MM.1S (cell line): ENCODE measurements around the gene VPS13C.

Experiments used
- DNase-seq: peaks from one replicate; pipeline ENCODE4 v3.0.0-alpha.2; 2015
- H2AFZ ChIP-seq: fragments of 300-600 bp; sonication (generic); 2 replicates; pipeline ENCODE4 v1.6.0; 2016; ENCODE audit warnings: antibody characterized with exemption, low read length
- H3F3A ChIP-seq: fragments of 300-600 bp; sonication (generic); 2 replicates; pipeline ENCODE4 v1.6.1; 2016; ENCODE audit warnings: mild to moderate bottlenecking, antibody characterized with exemption, low read length, moderate library complexity, mixed read lengths; ENCODE audit not compliant: insufficient read depth
- H3K27ac ChIP-seq: fragments of 300-600 bp; sonication (generic); 2 replicates; pipeline ENCODE4 v1.5.1; 2016; ENCODE audit warnings: mild to moderate bottlenecking, low read length
- H3K27me3 ChIP-seq: fragments of 300-600 bp; sonication (generic); replicated peaks from 2 replicates; pipeline ENCODE4 v1.6.0; 2016; ENCODE audit warnings: low read length; ENCODE audit not compliant: insufficient read depth
- H3K36me3 ChIP-seq: fragments of 300-600 bp; sonication (generic); replicated peaks from 2 replicates; pipeline ENCODE4 v1.6.1; 2016; ENCODE audit warnings: mild to moderate bottlenecking, low read length, mixed read lengths; ENCODE audit not compliant: insufficient read depth
- H3K4me1 ChIP-seq: fragments of 300-600 bp; sonication (generic); 2 replicates; pipeline ENCODE4 v1.6.1; 2016; ENCODE audit warnings: low read length, mixed read lengths
- H3K4me2 ChIP-seq: fragments of 300-600 bp; sonication (generic); 2 replicates; pipeline ENCODE4 v1.6.0; 2016; ENCODE audit warnings: low read depth, low read length
- H3K4me3 ChIP-seq: fragments of 300-600 bp; sonication (generic); 2 replicates; pipeline ENCODE4 v1.5.1; 2016; ENCODE audit warnings: low read length, mixed read lengths
- H3K79me2 ChIP-seq: fragments of 300-600 bp; sonication (generic); 2 replicates; pipeline ENCODE4 v1.6.1; 2016; ENCODE audit warnings: mixed run types, low read length, mixed read lengths
- H3K9ac ChIP-seq: fragments of 300-600 bp; sonication (generic); 2 replicates; pipeline ENCODE4 v1.6.1; 2016; ENCODE audit warnings: low read length, mixed read lengths
- H3K9me2 ChIP-seq: fragments of 300-600 bp; sonication (generic); replicated peaks from 2 replicates; pipeline ENCODE4 v1.6.1; 2016; ENCODE audit warnings: mild to moderate bottlenecking, low read length, mixed read lengths; ENCODE audit not compliant: insufficient read depth
- H3K9me3 ChIP-seq: fragments of 300-600 bp; sonication (generic); replicated peaks from 2 replicates; pipeline ENCODE4 v1.6.1; 2016; ENCODE audit warnings: mild to moderate bottlenecking, low read length, mixed read lengths; ENCODE audit not compliant: insufficient read depth
- H4K20me1 ChIP-seq: fragments of 300-600 bp; sonication (generic); 2 replicates; pipeline ENCODE4 v1.6.1; 2016; ENCODE audit warnings: mild to moderate bottlenecking, low read length, moderate library complexity, mixed read lengths; ENCODE audit not compliant: insufficient read depth
- CTCF ChIP-seq: fragments of 300-600 bp; sonication (generic); IDR thresholded peaks from 2 replicates; pipeline ENCODE4 v1.5.1; 2016; ENCODE audit warnings: antibody characterized with exemption, low read length, mixed read lengths
- EZH2 ChIP-seq: fragments of 300-600 bp; sonication (generic); optimal IDR thresholded peaks from 2 replicates; pipeline ENCODE3; 2017; ENCODE audit warnings: low read depth, mild to moderate bottlenecking, antibody characterized with exemption, low read length, mixed read lengths
- EZH2phosphoT487 ChIP-seq: fragments of 300-600 bp; sonication (generic); IDR thresholded peaks from 2 replicates; pipeline ENCODE4 v1.6.1; 2018; ENCODE audit warnings: antibody characterized with exemption, low read length

Gene VPS13C

DNA sequence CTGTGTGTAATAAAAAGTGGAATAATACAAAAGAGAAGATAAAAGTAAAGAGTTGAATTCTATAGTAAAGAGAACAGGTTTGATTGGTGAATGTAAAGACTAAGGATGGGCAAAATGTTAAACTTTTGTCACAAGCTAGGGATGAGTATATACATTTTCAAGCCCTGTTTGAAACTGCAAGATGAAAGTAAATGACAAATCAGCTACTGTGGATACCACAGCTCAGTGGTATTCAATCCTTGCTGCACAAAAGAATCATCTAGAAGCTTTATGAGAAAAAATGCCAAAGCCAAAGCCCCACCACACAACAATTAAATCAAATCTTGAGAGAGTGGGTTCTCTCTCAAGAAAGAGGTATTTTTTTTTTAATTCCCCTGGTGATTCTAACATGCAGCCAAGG is 67.7 kb downstream of the VPS13C start:
- H3K36me3 ChIP-seq: no peaks in the 10 kb centered on the region; the same call in 1 of the 2 replicates

GRCh38 chr15:61989667-61990066 is 70.6 kb downstream of the VPS13C start:
- no peak overlapping the region for H2AFZ ChIP-seq
- no peaks in the 10 kb centered on the region for H3K27me3 ChIP-seq
- no peaks in the 10 kb centered on the region for H4K20me1 ChIP-seq
- no peaks in the 10 kb centered on the region for H3K9me2 ChIP-seq
- H3K27ac ChIP-seq: no peak overlapping the region
- no peak for DNase-seq
- H3K4me2 ChIP-seq: no peak overlapping the region
- no peaks in the 10 kb centered on the region; the same call in 1 of the 2 replicates for H3K36me3 ChIP-seq
- no peak for TF ChIP-seq EZH2
- TF ChIP-seq EZH2phosphoT487: no peak
- no peak for TF ChIP-seq CTCF
- H3F3A ChIP-seq: no peaks in the 10 kb centered on the region
- H3K4me3 ChIP-seq: no peak overlapping the region
- H3K9ac ChIP-seq: no peak overlapping the region
- H3K79me2 ChIP-seq: no peaks in the 10 kb centered on the region
- H3K4me1 ChIP-seq: no peaks in the 10 kb centered on the region
- H3K9me3 ChIP-seq: no peaks in the 10 kb centered on the region

More for the DNA sequence above, 67.7 kb downstream of the VPS13C start:
- DNase-seq: no peak
- Histone ChIP-seq H4K20me1 (no peaks in the 10 kb centered on the region), H3K4me2 (no peak overlapping the region), H3K27me3 (no peaks in the 10 kb centered on the region), H3K4me3 (no peak overlapping the region), H3K27ac (no peak overlapping the region), H3K4me1 (no peaks in the 10 kb centered on the region), H3K9me3 (no peaks in the 10 kb centered on the region), H2AFZ (no peak overlapping the region), H3K9me2 (no peaks in the 10 kb centered on the region), H3F3A (no peaks in the 10 kb centered on the region), H3K9ac (no peak overlapping the region), H3K79me2 (no peaks in the 10 kb centered on the region)
- TF ChIP-seq CTCF (no peak), EZH2 (no peak), EZH2phosphoT487 (no peak)

DNA sequence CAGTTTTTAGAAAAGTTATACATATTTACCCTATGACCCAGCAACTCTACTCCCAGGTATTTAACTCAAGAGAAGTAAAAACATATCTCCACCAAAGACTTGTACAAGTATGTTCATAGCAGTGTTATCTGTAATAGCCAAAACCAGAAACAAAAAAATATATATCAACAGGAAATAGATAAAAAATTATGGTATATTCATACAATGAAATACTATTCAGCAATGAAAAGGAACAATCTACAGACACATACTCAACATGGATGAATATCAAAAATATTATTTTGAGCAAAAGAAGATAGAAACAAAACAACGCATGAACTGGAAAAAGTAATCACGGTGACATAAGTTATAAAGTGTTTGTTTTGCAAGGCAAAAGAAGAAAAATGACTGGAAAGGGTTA is 72.4 kb downstream of the VPS13C start:
- Histone ChIP-seq H3K4me2 (no peak overlapping the region), H3K79me2 (no peaks in the 10 kb centered on the region), H3K4me3 (no peak overlapping the region), H3K9me3 (no peaks in the 10 kb centered on the region), H2AFZ (no peak overlapping the region), H4K20me1 (no peaks in the 10 kb centered on the region), H3K9ac (no peak overlapping the region), H3K9me2 (no peaks in the 10 kb centered on the region), H3K36me3 (peaks cover 3% of the 10 kb centered on the region; the same call in 1 of the 2 replicates), H3K27ac (no peak overlapping the region), H3K4me1 (no peaks in the 10 kb centered on the region), H3F3A (no peaks in the 10 kb centered on the region), H3K27me3 (no peaks in the 10 kb centered on the region)
- TF ChIP-seq EZH2phosphoT487: no peak
- no peak for TF ChIP-seq EZH2
- TF ChIP-seq CTCF: no peak
- no peak for DNase-seq

- DNase-seq: no peak
- Histone ChIP-seq H3K9me3 (no peaks in the 10 kb centered on the region), H3K4me3 (no peak overlapping the region), H3K36me3 (0 out of 2 replicates have a peak, but pooled peaks cover 3% of the 10 kb centered on the region), H3K4me2 (no peak overlapping the region), H4K20me1 (no peaks in the 10 kb centered on the region), H2AFZ (no peak overlapping the region), H3K4me1 (no peaks in the 10 kb centered on the region), H3K27ac (no peak overlapping the region), H3F3A (no peaks in the 10 kb centered on the region), H3K9ac (no peak overlapping the region), H3K9me2 (no peaks in the 10 kb centered on the region), H3K27me3 (no peaks in the 10 kb centered on the region), H3K79me2 (no peaks in the 10 kb centered on the region)
- no peak for TF ChIP-seq CTCF
- no peak for TF ChIP-seq EZH2
- TF ChIP-seq EZH2phosphoT487: no peak
Observed at GRCh38 chr15:61983081-61983480, 77.2 kb downstream of the VPS13C start.
